Testis (tissue), 3 donors: ENCODE data around the gene GABRA4. TPM values are rescaled to one million over a fixed set of nuclear protein-coding genes. Genes with fewer than 3 reads are reported as not detected.

Experiments
- DNase-seq: peaks from one replicate; pipeline ENCODE4 v3.0.0-alpha.2; 2019
- H3K27ac ChIP-seq, 2 donors: fragments of 200-600 bp; sonication (generic); one replicate each; pipeline ENCODE4 v1.5.1; 2019
- H3K27me3 ChIP-seq: fragments of 200-600 bp; sonication (generic); one replicate; pipeline ENCODE4 v1.5.1; 2019
- H3K36me3 ChIP-seq: fragments of 200-600 bp; sonication (generic); one replicate; pipeline ENCODE4 v1.5.1; 2017; ENCODE audit warnings: low read depth; ENCODE audit errors: missing control alignments
- H3K4me1 ChIP-seq: fragments of 200-600 bp; sonication (generic); one replicate; pipeline ENCODE4 v1.5.1; 2019
- H3K4me3 ChIP-seq, 2 donors: fragments of 200-600 bp; sonication (generic); one replicate each; pipeline ENCODE4 v1.5.1; 2017 to 2019
- H3K9me3 ChIP-seq: fragments of 200-600 bp; sonication (generic); one replicate; pipeline ENCODE4 v1.5.1; 2017
- POLR2A ChIP-seq: fragments of 450-650 bp; IDR thresholded peaks from one replicate; pipeline ENCODE4 v1.6.1; 2017; ENCODE audit warnings: antibody characterized with exemption, mild to moderate bottlenecking, moderate library complexity
- whole genome bisulfite sequencing, 2 donors: methylation state at CpG; one replicate each; pipeline ENCODE4 v1.1.5; 2018; 5-methylcytosine and 5-hydroxymethylcytosine counted together
- intact Hi-C: fragments of 100-400 bp; cut with DNase I; formaldehyde crosslinking; loops from one replicate; pipeline ENCODE4 v1.15.1; 2023; ENCODE audit warnings: low total_unique reads
- polyA plus RNA-seq: library from polyadenylated mRNA; stranded (reverse); fragments of 350-450 nt; fragmentation: Illumina TruSeq; extraction: RNeasy Lipid Tissue Mini Kit (QIAGEN cat#74804); gene quantifications from one replicate; pipeline ENCODE4 v1.2.3, GENCODE V29; 2014; ENCODE audit warnings: low read depth, low replicate concordance; ENCODE audit not compliant: insufficient read depth
- total RNA-seq, 2 donors: library from RNA; depleted of rRNA; stranded (reverse); fragments of >200 nt; gene quantifications; one replicate each; pipeline ENCODE4 v1.2.3, GENCODE V29; 2016
- TF ChIP-seq, protein P1 (sequence below), 3 experiments: fragments of 450-650 bp in 2 of 3; fragments of 200-600 bp in 1 of 3; sonication (generic) in 1 of 3; IDR thresholded peaks; one replicate each; pipeline ENCODE4 v1.5.1; 2016 to 2019; ENCODE audit warnings: antibody characterized with exemption in 3 of 3, mild to moderate bottlenecking in 2 of 3, moderate library complexity in 1 of 3

The GABRA4 gene
- total and polyA plus RNA-seq, 3 donors from 2014 or later = 0.25 to 3.5 (median 0.94) TPM

GRCh38 chr4:47000406-47000805 lies 7.0 kb upstream of the GABRA4 start:
- Histone ChIP-seq H3K4me1 (no peaks in the 10 kb centered on the region), H3K27ac (no peak overlapping the region), H3K9me3 (no peaks in the 10 kb centered on the region), H3K36me3 (no peaks in the 10 kb centered on the region), H3K4me3 (no peak overlapping the region), H3K27me3 (no peaks in the 10 kb centered on the region)
- intact Hi-C loops = no loop called here
- 94% methylated on average over 1 of the region's 1 CpG for WGBS, 2 donors
- TF ChIP-seq POLR2A = no peak
- TF ChIP-seq, protein P1, sequence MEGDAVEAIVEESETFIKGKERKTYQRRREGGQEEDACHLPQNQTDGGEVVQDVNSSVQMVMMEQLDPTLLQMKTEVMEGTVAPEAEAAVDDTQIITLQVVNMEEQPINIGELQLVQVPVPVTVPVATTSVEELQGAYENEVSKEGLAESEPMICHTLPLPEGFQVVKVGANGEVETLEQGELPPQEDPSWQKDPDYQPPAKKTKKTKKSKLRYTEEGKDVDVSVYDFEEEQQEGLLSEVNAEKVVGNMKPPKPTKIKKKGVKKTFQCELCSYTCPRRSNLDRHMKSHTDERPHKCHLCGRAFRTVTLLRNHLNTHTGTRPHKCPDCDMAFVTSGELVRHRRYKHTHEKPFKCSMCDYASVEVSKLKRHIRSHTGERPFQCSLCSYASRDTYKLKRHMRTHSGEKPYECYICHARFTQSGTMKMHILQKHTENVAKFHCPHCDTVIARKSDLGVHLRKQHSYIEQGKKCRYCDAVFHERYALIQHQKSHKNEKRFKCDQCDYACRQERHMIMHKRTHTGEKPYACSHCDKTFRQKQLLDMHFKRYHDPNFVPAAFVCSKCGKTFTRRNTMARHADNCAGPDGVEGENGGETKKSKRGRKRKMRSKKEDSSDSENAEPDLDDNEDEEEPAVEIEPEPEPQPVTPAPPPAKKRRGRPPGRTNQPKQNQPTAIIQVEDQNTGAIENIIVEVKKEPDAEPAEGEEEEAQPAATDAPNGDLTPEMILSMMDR (IDR thresholded peaks at IDR 0.05) = no peak
- DNase-seq = no peak

GRCh38 chr4:46999566-46999965 lies 6.2 kb upstream of the GABRA4 start:
- no peaks in the 10 kb centered on the region for H3K27me3 ChIP-seq
- H3K27ac ChIP-seq = no peak overlapping the region
- H3K4me3 ChIP-seq = no peak overlapping the region
- no peak for DNase-seq
- no peaks in the 10 kb centered on the region for H3K4me1 ChIP-seq
- no peaks in the 10 kb centered on the region for H3K9me3 ChIP-seq
- intact Hi-C loops = no loop called here
- TF ChIP-seq, protein P1 (IDR thresholded peaks at IDR 0.05) = no peak
- TF ChIP-seq POLR2A = no peak
- no peaks in the 10 kb centered on the region for H3K36me3 ChIP-seq

GRCh38 chr4:46994007-46994405 lies 625 bp upstream of the GABRA4 start:
- 1% methylated on average over 11 to 14 of the region's 14 CpGs for WGBS, 2 donors
- H3K9me3 ChIP-seq = no peaks in the 10 kb centered on the region
- TF ChIP-seq, protein P1 (IDR thresholded peaks at IDR 0.05) = no peak
- TF ChIP-seq POLR2A = no peak
- peaks cover 9% of the 10 kb centered on the region for H3K4me1 ChIP-seq
- H3K27ac ChIP-seq = no peak overlapping the region
- no peaks in the 10 kb centered on the region for H3K27me3 ChIP-seq
- no peaks in the 10 kb centered on the region for H3K36me3 ChIP-seq
- intact Hi-C loops = no loop called here
- no peak for DNase-seq
- H3K4me3 ChIP-seq = peak overlapping the region in 1 of 2 donors; percentile 33

DNA sequence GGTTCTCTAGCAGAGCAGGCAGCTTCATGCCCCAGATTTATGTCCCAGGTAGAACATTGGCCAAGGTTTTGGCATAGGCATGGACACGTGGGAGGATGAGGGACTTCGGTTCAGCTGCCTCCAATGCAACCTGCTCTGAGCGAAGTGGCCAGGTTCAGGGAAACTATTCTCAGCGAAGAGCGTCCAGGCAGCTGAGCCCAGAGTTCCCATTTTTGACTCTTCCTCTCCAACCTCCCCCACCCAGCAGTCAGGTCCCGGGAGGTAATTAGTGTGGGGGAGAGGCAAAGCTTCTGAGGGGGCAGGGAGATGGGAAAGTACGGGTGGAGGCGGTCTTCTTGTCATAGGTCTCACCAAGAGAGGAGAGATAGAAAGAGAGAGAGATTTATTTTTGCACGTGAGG lies 1.0 kb downstream of the GABRA4 start:
- intact Hi-C loops = no loop called here
- Histone ChIP-seq H3K9me3 (no peaks in the 10 kb centered on the region), H3K4me1 (peaks cover 9% of the 10 kb centered on the region), H3K27ac (no peak overlapping the region), H3K4me3 (no peak overlapping the region), H3K36me3 (no peaks in the 10 kb centered on the region), H3K27me3 (no peaks in the 10 kb centered on the region)
- WGBS, 2 donors = 7 to 12% methylated on average over 9 of the region's 9 CpGs
- TF ChIP-seq, protein P1 (IDR thresholded peaks at IDR 0.05) = no peak
- no peak for TF ChIP-seq POLR2A
- DNase-seq = no peak

GRCh38 chr4:46986922-46987638 lies 6.3 kb downstream of the GABRA4 start:
- intact Hi-C loops = no loop called here
- H3K9me3 ChIP-seq = no peaks in the 10 kb centered on the region
- TF ChIP-seq, protein P1 (IDR thresholded peaks at IDR 0.05) = no peak
- TF ChIP-seq POLR2A = no peak
- 61 to 67% methylated on average over 3 of the region's 3 CpGs for WGBS, 2 donors
- H3K4me1 ChIP-seq = no peaks in the 10 kb centered on the region
- no peak for DNase-seq
- H3K4me3 ChIP-seq = no peak overlapping the region
- no peaks in the 10 kb centered on the region for H3K27me3 ChIP-seq
- no peak overlapping the region for H3K27ac ChIP-seq
- no peaks in the 10 kb centered on the region for H3K36me3 ChIP-seq
